ENCODE results near the gene TNKS2.

TNKS2 gene

DNA sequence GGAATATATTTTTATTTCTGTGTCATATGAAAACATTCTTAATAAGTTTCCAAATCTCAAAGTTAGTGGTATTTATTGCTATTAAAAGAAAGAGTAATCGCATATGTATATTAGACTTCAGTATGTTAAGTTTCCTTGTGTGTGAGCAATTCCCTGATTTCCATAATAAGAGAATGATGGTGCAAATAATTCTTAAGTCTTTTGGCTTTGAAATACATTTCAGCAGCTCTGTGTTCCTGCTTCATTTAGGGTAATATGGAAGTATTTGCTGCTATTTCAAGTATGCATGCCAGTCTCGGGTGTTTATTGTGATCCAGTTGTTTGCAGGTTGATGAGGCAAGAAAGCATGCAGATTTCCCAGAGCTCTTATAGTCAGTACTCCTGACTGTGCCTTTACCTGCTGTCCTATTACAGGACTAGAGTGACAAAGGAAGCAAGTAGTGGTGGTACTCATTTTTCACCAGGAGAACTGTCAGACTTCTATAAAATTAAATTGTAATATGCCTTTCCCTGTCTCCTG, 67.4 kb downstream of the TNKS2 start:
- Histone ChIP-seq H3K4me1 (ENCODE audit: insufficient read depth, low read length, severe bottlenecking) (no peaks in the 10 kb centered on the region), H3K9me3 (ENCODE audit: low read length) (no peaks in the 10 kb centered on the region), H3K4me3 (ENCODE audit: low read depth, low read length, poor library complexity, severe bottlenecking) (no peak overlapping the region), H3K79me2 (ENCODE audit: insufficient read depth, low read length) (no peaks in the 10 kb centered on the region), H3K36me3 (ENCODE audit: insufficient read depth, low read length) (peaks cover 23% of the 10 kb centered on the region), H2AFZ (ENCODE audit: low read length) (no peak overlapping the region), H4K20me1 (ENCODE audit: insufficient read depth, low read length) (no peaks in the 10 kb centered on the region), H3K9me2 (ENCODE audit: low read depth, low read length) (no peaks in the 10 kb centered on the region), H3K27me3 (ENCODE audit: insufficient read depth, low read length) (0 out of 2 replicates have a peak, but pooled peaks cover 3% of the 10 kb centered on the region), H3F3A (ENCODE audit: insufficient read depth, low read length) (no peaks in the 10 kb centered on the region), H3K27ac (ENCODE audit: low read depth, low read length, poor library complexity, severe bottlenecking) (no peak overlapping the region), H3K9ac (ENCODE audit: low read length) (no peak overlapping the region), H3K4me2 (ENCODE audit: low read length) (no peak overlapping the region)
- TF ChIP-seq, protein P1, sequence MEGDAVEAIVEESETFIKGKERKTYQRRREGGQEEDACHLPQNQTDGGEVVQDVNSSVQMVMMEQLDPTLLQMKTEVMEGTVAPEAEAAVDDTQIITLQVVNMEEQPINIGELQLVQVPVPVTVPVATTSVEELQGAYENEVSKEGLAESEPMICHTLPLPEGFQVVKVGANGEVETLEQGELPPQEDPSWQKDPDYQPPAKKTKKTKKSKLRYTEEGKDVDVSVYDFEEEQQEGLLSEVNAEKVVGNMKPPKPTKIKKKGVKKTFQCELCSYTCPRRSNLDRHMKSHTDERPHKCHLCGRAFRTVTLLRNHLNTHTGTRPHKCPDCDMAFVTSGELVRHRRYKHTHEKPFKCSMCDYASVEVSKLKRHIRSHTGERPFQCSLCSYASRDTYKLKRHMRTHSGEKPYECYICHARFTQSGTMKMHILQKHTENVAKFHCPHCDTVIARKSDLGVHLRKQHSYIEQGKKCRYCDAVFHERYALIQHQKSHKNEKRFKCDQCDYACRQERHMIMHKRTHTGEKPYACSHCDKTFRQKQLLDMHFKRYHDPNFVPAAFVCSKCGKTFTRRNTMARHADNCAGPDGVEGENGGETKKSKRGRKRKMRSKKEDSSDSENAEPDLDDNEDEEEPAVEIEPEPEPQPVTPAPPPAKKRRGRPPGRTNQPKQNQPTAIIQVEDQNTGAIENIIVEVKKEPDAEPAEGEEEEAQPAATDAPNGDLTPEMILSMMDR (IDR thresholded peaks at IDR 0.05; ENCODE audit: low read length): no peak
- no peak for TF ChIP-seq EZH2 (IDR thresholded peaks at IDR 0.05; ENCODE audit: borderline replicate concordance, low read length)

DNA sequence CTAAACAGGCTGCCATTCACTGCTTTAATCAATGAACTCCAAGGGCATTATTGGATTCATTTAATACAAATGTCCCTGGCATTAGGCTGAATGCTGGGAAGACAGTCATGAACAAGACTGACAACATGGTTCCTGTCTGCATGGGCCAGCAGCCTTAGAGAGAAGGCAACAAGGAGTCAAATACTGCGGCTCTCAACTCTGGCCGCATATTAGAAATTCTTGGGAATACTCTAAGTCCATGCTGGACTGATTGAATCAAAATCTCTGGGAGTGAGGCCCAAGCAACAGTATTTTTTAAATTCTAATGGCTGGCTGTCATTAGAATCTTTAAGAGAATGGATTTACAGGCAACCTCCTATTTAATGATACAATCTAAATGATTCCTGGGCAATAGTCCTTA, 76.9 kb downstream of the TNKS2 start:
- Histone ChIP-seq H3K4me1 (ENCODE audit: insufficient read depth, low read length, severe bottlenecking) (no peaks in the 10 kb centered on the region), H3K36me3 (ENCODE audit: insufficient read depth, low read length) (no peaks in the 10 kb centered on the region), H3K27me3 (ENCODE audit: insufficient read depth, low read length) (no peaks in the 10 kb centered on the region), H3K9ac (ENCODE audit: low read length) (no peak overlapping the region), H2AFZ (ENCODE audit: low read length) (no peak overlapping the region), H3K9me2 (ENCODE audit: low read depth, low read length) (no peaks in the 10 kb centered on the region), H3K27ac (ENCODE audit: low read depth, low read length, poor library complexity, severe bottlenecking) (no peak overlapping the region), H3K9me3 (ENCODE audit: low read length) (no peaks in the 10 kb centered on the region), H4K20me1 (ENCODE audit: insufficient read depth, low read length) (no peaks in the 10 kb centered on the region), H3K79me2 (ENCODE audit: insufficient read depth, low read length) (no peaks in the 10 kb centered on the region), H3K4me2 (ENCODE audit: low read length) (no peak overlapping the region), H3F3A (ENCODE audit: insufficient read depth, low read length) (no peaks in the 10 kb centered on the region), H3K4me3 (ENCODE audit: low read depth, low read length, poor library complexity, severe bottlenecking) (no peak overlapping the region)
- TF ChIP-seq, protein P1 (IDR thresholded peaks at IDR 0.05; ENCODE audit: low read length): no peak
- TF ChIP-seq EZH2 (IDR thresholded peaks at IDR 0.05; ENCODE audit: borderline replicate concordance, low read length): no peak

DNA sequence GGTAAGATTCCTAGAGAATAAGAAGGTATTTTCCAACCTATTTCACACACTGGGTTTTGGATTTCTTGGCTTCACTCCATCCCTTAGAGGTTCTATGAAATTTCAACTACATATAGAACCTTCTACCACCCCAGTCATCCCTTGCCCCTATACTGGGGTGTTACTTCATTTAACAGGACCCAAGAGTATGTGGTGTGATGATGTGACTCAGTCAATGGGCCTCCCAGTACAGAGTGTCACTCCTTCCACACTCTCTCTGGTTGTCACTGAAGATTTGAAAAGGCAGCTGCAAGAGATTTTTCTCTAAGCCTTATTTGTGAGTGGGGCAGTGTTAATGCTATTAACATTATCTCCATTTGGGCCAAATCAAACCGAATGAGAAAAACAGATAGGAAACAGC, 77.6 kb downstream of the TNKS2 start:
- no peaks in the 10 kb centered on the region for H4K20me1 ChIP-seq (ENCODE audit: insufficient read depth, low read length)
- no peaks in the 10 kb centered on the region for H3K9me2 ChIP-seq (ENCODE audit: low read depth, low read length)
- H3K79me2 ChIP-seq (ENCODE audit: insufficient read depth, low read length): no peaks in the 10 kb centered on the region
- no peak overlapping the region for H3K4me2 ChIP-seq (ENCODE audit: low read length)
- H3K36me3 ChIP-seq (ENCODE audit: insufficient read depth, low read length): no peaks in the 10 kb centered on the region
- H3K4me3 ChIP-seq (ENCODE audit: low read depth, low read length, poor library complexity, severe bottlenecking): no peak overlapping the region
- no peak overlapping the region for H3K27ac ChIP-seq (ENCODE audit: low read depth, low read length, poor library complexity, severe bottlenecking)
- H3K27me3 ChIP-seq (ENCODE audit: insufficient read depth, low read length): no peaks in the 10 kb centered on the region
- no peaks in the 10 kb centered on the region for H3F3A ChIP-seq (ENCODE audit: insufficient read depth, low read length)
- no peaks in the 10 kb centered on the region for H3K4me1 ChIP-seq (ENCODE audit: insufficient read depth, low read length, severe bottlenecking)
- no peak overlapping the region for H3K9ac ChIP-seq (ENCODE audit: low read length)
- no peaks in the 10 kb centered on the region for H3K9me3 ChIP-seq (ENCODE audit: low read length)
- TF ChIP-seq, protein P1 (IDR thresholded peaks at IDR 0.05; ENCODE audit: low read length): no peak
- no peak for TF ChIP-seq EZH2 (IDR thresholded peaks at IDR 0.05; ENCODE audit: borderline replicate concordance, low read length)
- no peak overlapping the region for H2AFZ ChIP-seq (ENCODE audit: low read length)
